OCI-LY3 (cell line): ENCODE results near the gene ZNF592.

Source experiments
- H2AFZ ChIP-seq: fragments of 200-600, 300-600 bp; shearing (Covaris generic); 2 replicates; pipeline ENCODE4 v1.6.0; 2014; ENCODE audit warnings: antibody characterized with exemption, low read depth, low read length
- H3K27ac ChIP-seq: fragments of 200-600, 300-600 bp; sonication (generic); 2 replicates; pipeline ENCODE4 v1.5.1; 2014; ENCODE audit warnings: mild to moderate bottlenecking, low read length, moderate library complexity, mixed read lengths
- H3K27me3 ChIP-seq: fragments of 200-600, 300-600 bp; sonication (generic); 2 replicates; pipeline ENCODE4 v1.6.1; 2014; ENCODE audit warnings: low read depth, low read length, mixed read lengths
- H3K36me3 ChIP-seq: fragments of 200-600, 300-600 bp; sonication (generic); replicated peaks from 2 replicates; pipeline ENCODE3; 2014; ENCODE audit warnings: low read depth, low read length, mixed read lengths
- H3K4me1 ChIP-seq: fragments of 300-600, 200-600 bp; sonication (generic); 2 replicates; pipeline ENCODE4 v1.6.1; 2014; ENCODE audit warnings: low read length, mixed read lengths
- H3K4me2 ChIP-seq: fragments of 200-600, 300-600 bp; sonication (generic); 2 replicates; pipeline ENCODE4 v1.6.1; 2014; ENCODE audit warnings: low read length, mixed read lengths
- H3K4me3 ChIP-seq: fragments of 300-600, 200-600 bp; sonication (generic); 2 replicates; pipeline ENCODE4 v1.5.1; 2014; ENCODE audit warnings: antibody characterized with exemption, mild to moderate bottlenecking, low read length, moderate library complexity
- H3K79me2 ChIP-seq: fragments of 300-600, 200-600 bp; shearing (Covaris generic); 2 replicates; pipeline ENCODE4 v1.6.1; 2014; ENCODE audit warnings: mild to moderate bottlenecking, low read length, mixed read lengths
- H3K9ac ChIP-seq: fragments of 300-600, 200-600 bp; shearing (Covaris generic); 2 replicates; pipeline ENCODE4 v1.6.0; 2014; ENCODE audit warnings: mild to moderate bottlenecking, low read length, moderate library complexity
- H3K9me3 ChIP-seq: fragments of 200-600, 300-600 bp; shearing (Covaris generic); 2 replicates; pipeline ENCODE4 v1.6.1; 2014; ENCODE audit warnings: low read length, mixed read lengths; ENCODE audit not compliant: insufficient read depth
- H4K20me1 ChIP-seq: fragments of 200-600, 300-600 bp; sonication (generic); 2 replicates; pipeline ENCODE4 v1.6.1; 2016; ENCODE audit warnings: low read length, mixed read lengths; ENCODE audit not compliant: insufficient read depth
- EZH2phosphoT487 ChIP-seq: fragments of 200-600 bp; shearing (Covaris generic); IDR thresholded peaks from 2 replicates; pipeline ENCODE4 v1.6.1; 2018; ENCODE audit warnings: antibody characterized with exemption, mixed run types, low read depth
- TF ChIP-seq, protein P1 (sequence below): fragments of 200-600, 300-600 bp; sonication (generic); IDR thresholded peaks from 2 replicates; pipeline ENCODE4 v1.5.1; 2014; ENCODE audit warnings: antibody characterized with exemption, low read length, low read depth

Gene ZNF592

DNA sequence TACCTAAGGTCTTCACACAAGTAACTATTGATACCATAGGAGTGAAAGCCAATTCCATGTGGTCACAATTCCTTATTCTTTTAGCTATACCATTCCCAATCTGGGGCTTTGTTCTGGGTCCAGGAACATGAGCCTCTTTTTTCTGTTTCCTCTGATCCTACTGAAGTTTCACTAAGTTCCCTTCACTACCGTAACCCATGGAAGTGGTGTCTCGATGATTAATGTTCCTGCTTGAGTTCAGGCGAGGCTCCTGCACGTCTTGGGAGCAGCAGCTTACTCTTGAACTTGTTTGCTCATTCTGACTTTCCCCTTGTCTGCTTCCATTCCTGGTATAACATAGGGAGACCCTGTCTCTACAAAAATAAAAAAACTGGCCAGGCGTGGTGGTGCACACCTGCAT is 23.6 kb downstream of the ZNF592 start:
- Histone ChIP-seq H3K4me2 (no peak overlapping the region), H3K27ac (no peak overlapping the region; the same call in 1 of the 2 replicates), H3K9ac (no peak overlapping the region), H3K27me3 (no peaks in the 10 kb centered on the region), H3K4me3 (no peak overlapping the region), H3K36me3 (peaks cover 35% of the 10 kb centered on the region), H3K9me3 (no peaks in the 10 kb centered on the region), H3K4me1 (peaks cover 19% of the 10 kb centered on the region), H3K79me2 (peaks cover 81% of the 10 kb centered on the region), H4K20me1 (peaks cover 33% of the 10 kb centered on the region), H2AFZ (no peak overlapping the region)
- TF ChIP-seq EZH2phosphoT487: no peak
- TF ChIP-seq, protein P1, sequence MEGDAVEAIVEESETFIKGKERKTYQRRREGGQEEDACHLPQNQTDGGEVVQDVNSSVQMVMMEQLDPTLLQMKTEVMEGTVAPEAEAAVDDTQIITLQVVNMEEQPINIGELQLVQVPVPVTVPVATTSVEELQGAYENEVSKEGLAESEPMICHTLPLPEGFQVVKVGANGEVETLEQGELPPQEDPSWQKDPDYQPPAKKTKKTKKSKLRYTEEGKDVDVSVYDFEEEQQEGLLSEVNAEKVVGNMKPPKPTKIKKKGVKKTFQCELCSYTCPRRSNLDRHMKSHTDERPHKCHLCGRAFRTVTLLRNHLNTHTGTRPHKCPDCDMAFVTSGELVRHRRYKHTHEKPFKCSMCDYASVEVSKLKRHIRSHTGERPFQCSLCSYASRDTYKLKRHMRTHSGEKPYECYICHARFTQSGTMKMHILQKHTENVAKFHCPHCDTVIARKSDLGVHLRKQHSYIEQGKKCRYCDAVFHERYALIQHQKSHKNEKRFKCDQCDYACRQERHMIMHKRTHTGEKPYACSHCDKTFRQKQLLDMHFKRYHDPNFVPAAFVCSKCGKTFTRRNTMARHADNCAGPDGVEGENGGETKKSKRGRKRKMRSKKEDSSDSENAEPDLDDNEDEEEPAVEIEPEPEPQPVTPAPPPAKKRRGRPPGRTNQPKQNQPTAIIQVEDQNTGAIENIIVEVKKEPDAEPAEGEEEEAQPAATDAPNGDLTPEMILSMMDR: no peak

DNA sequence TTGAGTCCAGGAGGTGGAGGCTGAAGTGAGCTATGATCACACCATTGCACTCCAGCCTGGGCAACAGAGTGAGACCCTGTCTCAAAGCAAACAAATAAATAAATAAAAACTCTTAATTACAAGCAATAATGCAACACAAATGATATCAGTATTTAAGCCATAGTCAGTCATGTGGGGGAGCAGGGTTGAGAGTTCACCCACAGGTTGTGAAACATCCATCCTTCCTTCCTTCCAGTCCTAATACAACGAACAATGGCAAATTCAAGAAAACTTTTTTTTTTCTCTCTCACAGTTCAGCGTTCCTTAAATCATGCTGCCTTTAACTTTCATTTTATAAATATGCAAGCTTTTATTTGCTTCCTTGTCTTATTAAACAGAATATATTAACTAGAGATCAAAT is 24.1 kb downstream of the ZNF592 start:
- Histone ChIP-seq H3K4me2 (no peak overlapping the region), H3K27me3 (no peaks in the 10 kb centered on the region), H3K4me1 (peaks cover 19% of the 10 kb centered on the region), H3K9me3 (no peaks in the 10 kb centered on the region), H3K9ac (no peak overlapping the region), H3K4me3 (no peak overlapping the region), H3K27ac (no peak overlapping the region), H4K20me1 (peaks cover 33% of the 10 kb centered on the region), H2AFZ (no peak overlapping the region), H3K36me3 (peaks cover 32% of the 10 kb centered on the region), H3K79me2 (peaks cover 80% of the 10 kb centered on the region)
- TF ChIP-seq, protein P1: no peak
- TF ChIP-seq EZH2phosphoT487: no peak

DNA sequence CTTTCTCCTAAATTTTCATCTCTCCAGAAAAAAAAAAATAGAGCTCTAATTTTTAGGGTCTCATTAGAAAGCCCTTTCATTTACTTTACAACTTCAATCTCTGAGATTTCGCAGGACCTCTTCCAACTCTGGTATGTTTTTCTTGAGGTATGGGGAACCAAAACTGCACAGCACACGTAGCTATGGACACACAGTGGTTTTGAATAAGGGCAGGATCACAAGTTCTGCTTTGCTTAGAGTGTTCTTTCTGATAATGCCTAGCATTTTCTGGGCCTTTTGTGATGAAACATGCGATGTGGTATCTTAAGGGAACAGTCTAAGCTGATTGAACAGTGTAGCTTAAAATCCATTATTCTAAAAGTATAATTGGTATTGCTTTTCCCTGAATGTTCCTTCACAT is 25.3 kb downstream of the ZNF592 start:
- Histone ChIP-seq H2AFZ (no peak overlapping the region), H3K4me3 (peak overlapping the region; percentile 28), H3K9me3 (no peaks in the 10 kb centered on the region), H3K36me3 (peaks cover 26% of the 10 kb centered on the region), H3K4me2 (peak overlapping the region; percentile 55), H3K79me2 (peaks cover 91% of the 10 kb centered on the region), H3K27ac (peak overlapping the region; percentile 48), H3K4me1 (peaks cover 19% of the 10 kb centered on the region), H4K20me1 (peaks cover 33% of the 10 kb centered on the region), H3K27me3 (no peaks in the 10 kb centered on the region), H3K9ac (peak overlapping the region; percentile 7; the same call in 1 of the 2 replicates)
- no peak for TF ChIP-seq EZH2phosphoT487
- TF ChIP-seq, protein P1: no peak

DNA sequence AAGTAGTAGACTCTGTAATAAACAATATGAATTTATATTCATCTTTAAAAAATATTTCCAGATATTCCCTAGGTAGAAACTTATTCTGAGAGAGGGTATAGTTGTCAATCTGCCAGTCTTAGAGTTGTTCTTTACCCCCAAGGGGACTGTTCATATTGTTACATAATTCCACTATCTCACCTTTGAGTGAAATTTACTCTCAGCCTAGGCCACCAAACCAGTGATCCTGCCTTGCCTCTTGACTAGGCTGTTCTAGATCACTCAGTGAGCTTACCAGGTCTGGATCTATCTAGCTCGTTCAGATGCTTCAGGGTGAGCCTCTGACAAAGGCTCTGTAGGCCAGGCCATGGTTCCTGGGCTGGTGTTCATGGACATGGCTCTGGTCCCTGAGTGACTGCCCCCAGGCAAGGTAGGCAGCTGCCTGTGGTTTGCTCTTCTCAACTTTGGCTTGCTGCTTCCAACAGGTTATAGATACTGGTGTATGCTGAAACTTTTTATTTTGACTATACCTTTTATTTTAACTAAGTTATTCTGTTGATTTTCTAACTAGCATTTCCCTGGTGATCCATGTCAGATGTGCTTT is 27.6 kb downstream of the ZNF592 start:
- H2AFZ ChIP-seq: no peak overlapping the region
- no peak overlapping the region for H3K4me3 ChIP-seq
- H4K20me1 ChIP-seq: peaks cover 23% of the 10 kb centered on the region
- H3K4me1 ChIP-seq: peaks cover 19% of the 10 kb centered on the region
- H3K36me3 ChIP-seq: peaks cover 14% of the 10 kb centered on the region
- H3K4me2 ChIP-seq: no peak overlapping the region
- H3K9me3 ChIP-seq: no peaks in the 10 kb centered on the region
- H3K79me2 ChIP-seq: peaks cover 82% of the 10 kb centered on the region
- no peak for TF ChIP-seq EZH2phosphoT487
- TF ChIP-seq, protein P1: no peak
- H3K27me3 ChIP-seq: no peaks in the 10 kb centered on the region
- no peak overlapping the region for H3K27ac ChIP-seq
- no peak overlapping the region for H3K9ac ChIP-seq
